Stimulated activated CD4-positive, alpha-beta T cell treated with anti-CD3 and anti-CD28 coated beads, Interleukin-2, amount 100 ng/mL, for 24 hours (primary cell): ENCODE data around the gene TCEANC2.

Experiments used
- DNase-seq, 2 donors: peaks; one replicate each; pipeline ENCODE4 v3.0.0-alpha.2; 2020

The TCEANC2 gene

GRCh38 chr1:54117815-54118563 is 64.6 kb downstream of the TCEANC2 start:
- DNase-seq = no peak

- no peak for DNase-seq
Measured at GRCh38 chr1:54118704-54119103, 65.3 kb downstream of the TCEANC2 start.

- no peak for DNase-seq
Measured at GRCh38 chr1:54120018-54120697, 66.8 kb downstream of the TCEANC2 start.

GRCh38 chr1:54120698-54121481 is 67.5 kb downstream of the TCEANC2 start:
- DNase-seq = no peak

- peak; percentile 73 to 77 for DNase-seq
Measured at GRCh38 chr1:54121482-54122134, 68.2 kb downstream of the TCEANC2 start.

GRCh38 chr1:54122135-54122751 is 68.8 kb downstream of the TCEANC2 start:
- DNase-seq = no peak

GRCh38 chr1:54122992-54123391 is 69.6 kb downstream of the TCEANC2 start:
- DNase-seq = no peak

GRCh38 chr1:54124472-54124871 is 71.1 kb downstream of the TCEANC2 start:
- no peak for DNase-seq

- no peak for DNase-seq
Measured at GRCh38 chr1:54124906-54125305, 71.5 kb downstream of the TCEANC2 start.

- DNase-seq = no peak
Measured at GRCh38 chr1:54125386-54126070, 72.1 kb downstream of the TCEANC2 start.

- DNase-seq = no peak
Measured at GRCh38 chr1:54126271-54126815, 72.9 kb downstream of the TCEANC2 start.

- no peak for DNase-seq
Measured at GRCh38 chr1:54127594-54128300, 74.3 kb downstream of the TCEANC2 start.

GRCh38 chr1:54129858-54130257 is 76.5 kb downstream of the TCEANC2 start:
- DNase-seq = no peak

- no peak for DNase-seq
Measured at GRCh38 chr1:54131419-54131818, 78.0 kb downstream of the TCEANC2 start.

- no peak for DNase-seq
Measured at GRCh38 chr1:54132495-54132894, 79.1 kb downstream of the TCEANC2 start.

GRCh38 chr1:54134295-54134694 is 80.9 kb downstream of the TCEANC2 start:
- no peak for DNase-seq

GRCh38 chr1:54135436-54136120 is 82.2 kb downstream of the TCEANC2 start:
- DNase-seq = no peak

GRCh38 chr1:54136269-54136896 is 83.0 kb downstream of the TCEANC2 start:
- DNase-seq = no peak

- no peak for DNase-seq
Measured at GRCh38 chr1:54136963-54137533, 83.6 kb downstream of the TCEANC2 start.
